H9 (cell line): ENCODE measurements around the gene PDS5A. TPM values are rescaled to one million over a fixed set of nuclear protein-coding genes. Genes with fewer than 3 reads are reported as not detected.

Experiments
- DNase-seq: peaks from one replicate; pipeline ENCODE4 v3.0.0-alpha.2; 2017
- H2AFZ ChIP-seq: one replicate; pipeline ENCODE4 v1.6.1; 2013; ENCODE audit warnings: mild to moderate bottlenecking, low read length, control low read depth, moderate library complexity
- H2AK5ac ChIP-seq: 2 replicates; pipeline ENCODE4 v1.6.1; 2013; ENCODE audit warnings: low read length, control low read depth, mixed read lengths; ENCODE audit not compliant: insufficient read length
- H2BK120ac ChIP-seq: one replicate; pipeline ENCODE4 v1.6.1; 2013; ENCODE audit warnings: low read depth, mild to moderate bottlenecking, low read length, control low read depth, inconsistent platforms; ENCODE audit not compliant: poor library complexity, severe bottlenecking
- H2BK12ac ChIP-seq: 2 replicates; pipeline ENCODE4 v1.6.1; 2013; ENCODE audit warnings: low read length, control low read depth, mixed read lengths, low read depth; ENCODE audit not compliant: insufficient read length
- H2BK15ac ChIP-seq: 2 replicates; pipeline ENCODE4 v1.6.1; 2013; ENCODE audit warnings: low read depth, low read length, control low read depth
- H2BK20ac ChIP-seq: one replicate; pipeline ENCODE4 v1.6.1; 2013; ENCODE audit warnings: low read depth, mild to moderate bottlenecking, low read length, control low read depth, inconsistent platforms; ENCODE audit not compliant: poor library complexity, severe bottlenecking
- H2BK5ac ChIP-seq: 2 replicates; pipeline ENCODE4 v1.6.1; 2013; ENCODE audit warnings: low read length, control low read depth, mixed read lengths; ENCODE audit not compliant: insufficient read length
- H3K14ac ChIP-seq: 2 replicates; pipeline ENCODE4 v1.6.1; 2013; ENCODE audit warnings: low read length, control low read depth; ENCODE audit not compliant: insufficient read depth
- H3K18ac ChIP-seq: 2 replicates; pipeline ENCODE4 v1.6.1; 2013; ENCODE audit warnings: low read depth, mild to moderate bottlenecking, mixed read lengths, low read length, control low read depth; ENCODE audit not compliant: insufficient read length
- H3K23ac ChIP-seq: 2 replicates; pipeline ENCODE4 v1.6.1; 2013; ENCODE audit warnings: low read length, control low read depth, mixed read lengths, low read depth; ENCODE audit not compliant: insufficient read length
- H3K23me2 ChIP-seq: 2 replicates; pipeline ENCODE4 v1.6.1; 2013; ENCODE audit warnings: low read depth, mild to moderate bottlenecking, mixed read lengths, low read length, control low read depth; ENCODE audit not compliant: insufficient read length, poor library complexity, severe bottlenecking
- H3K27ac ChIP-seq: 2 replicates; pipeline ENCODE4 v1.5.1; 2013; ENCODE audit warnings: low read length, control low read depth, mixed read lengths, low read depth; ENCODE audit not compliant: insufficient read length
- H3K27me3 ChIP-seq: 2 replicates; pipeline ENCODE4 v1.6.1; 2013; ENCODE audit warnings: low read length, control low read depth, inconsistent platforms; ENCODE audit not compliant: insufficient read depth
- H3K4ac ChIP-seq: 2 replicates; pipeline ENCODE4 v1.6.1; 2013; ENCODE audit warnings: low read depth, mild to moderate bottlenecking, control low read depth, inconsistent platforms, low read length, moderate library complexity
- H3K4me1 ChIP-seq: 2 replicates; pipeline ENCODE4 v1.6.1; 2013; ENCODE audit warnings: low read length, control low read depth, inconsistent platforms; ENCODE audit not compliant: insufficient read depth
- H3K4me2 ChIP-seq: 2 replicates; pipeline ENCODE4 v1.6.1; 2013; ENCODE audit warnings: low read length, control low read depth, mixed read lengths; ENCODE audit not compliant: insufficient read length, insufficient read depth
- H3K56ac ChIP-seq: 2 replicates; pipeline ENCODE4 v1.6.1; 2013; ENCODE audit warnings: low read depth, mild to moderate bottlenecking, mixed read lengths, low read length, control low read depth; ENCODE audit not compliant: insufficient read length
- H3K79me1 ChIP-seq: 2 replicates; pipeline ENCODE4 v1.6.1; 2013; ENCODE audit warnings: low read depth, mild to moderate bottlenecking, moderate library complexity, low read length, control low read depth, inconsistent platforms; ENCODE audit not compliant: insufficient read depth, poor library complexity, severe bottlenecking
- H3K79me2 ChIP-seq: 2 replicates; pipeline ENCODE4 v1.6.1; 2013; ENCODE audit warnings: low read length, control low read depth, inconsistent platforms; ENCODE audit not compliant: insufficient read depth
- H3K9ac ChIP-seq: 2 replicates; pipeline ENCODE4 v1.6.1; 2013; ENCODE audit warnings: low read length, control low read depth, mixed read lengths; ENCODE audit not compliant: insufficient read length; ENCODE audit errors: extremely low read depth
- H3K9me3 ChIP-seq: one replicate; pipeline ENCODE4 v1.6.1; 2013; ENCODE audit warnings: low read depth, low read length, inconsistent platforms; ENCODE audit not compliant: control insufficient read depth
- H3T11ph ChIP-seq: one replicate; pipeline ENCODE4 v1.6.1; 2013; ENCODE audit warnings: mild to moderate bottlenecking, low read length, control low read depth, inconsistent platforms
- H4K20me1 ChIP-seq: one replicate; pipeline ENCODE4 v1.6.1; 2013; ENCODE audit not compliant: control insufficient read depth, insufficient read length, insufficient read depth
- H4K5ac ChIP-seq: 2 replicates; pipeline ENCODE4 v1.6.1; 2013; ENCODE audit warnings: low read depth, mild to moderate bottlenecking, mixed read lengths, low read length, control low read depth; ENCODE audit not compliant: insufficient read length
- H4K8ac ChIP-seq: replicated peaks from 2 replicates; pipeline ENCODE4 v1.6.1; 2013; ENCODE audit warnings: low read length, control low read depth, mixed read lengths, low read depth; ENCODE audit not compliant: insufficient read length
- H4K91ac ChIP-seq: 2 replicates; pipeline ENCODE4 v1.6.1; 2013; ENCODE audit warnings: low read depth, mild to moderate bottlenecking, moderate library complexity, mixed read lengths, low read length, control low read depth; ENCODE audit not compliant: insufficient read length
- H3K27ac Mint-ChIP-seq, 3 experiments: 2 replicates in 2 of 3; 3 replicates in 1 of 3; pipeline ENCODE4 v1.8.0; 2020 to 2021; ENCODE audit warnings: mixed read lengths in 3 of 3, mild to moderate bottlenecking in 1 of 3, moderate library complexity in 1 of 3
- H3K27me3 Mint-ChIP-seq: 2 replicates; pipeline ENCODE4 v1.8.0; 2021; ENCODE audit warnings: low read depth, mild to moderate bottlenecking, moderate library complexity, mixed read lengths
- H3K36me3 Mint-ChIP-seq, 3 experiments: 2 replicates in 2 of 3; 3 replicates in 1 of 3; pipeline ENCODE4 v1.8.0; 2020 to 2021; ENCODE audit warnings: low read depth in 3 of 3, mixed read lengths in 3 of 3; ENCODE audit not compliant: insufficient read depth in 1 of 3
- H3K4me1 Mint-ChIP-seq, 2 experiments: 2 replicates each; pipeline ENCODE4 v1.8.0; 2020; ENCODE audit warnings: mixed read lengths in 2 of 2
- H3K4me3 Mint-ChIP-seq, 2 experiments: 2 replicates in 1 of 2; 3 replicates in 1 of 2; pipeline ENCODE4 v1.8.0; 2020 to 2021; ENCODE audit warnings: mild to moderate bottlenecking in 2 of 2, mixed read lengths in 2 of 2, moderate library complexity in 1 of 2
- H3K9me3 Mint-ChIP-seq, 2 experiments: 2 replicates in 1 of 2; 3 replicates in 1 of 2; pipeline ENCODE4 v1.8.0; 2020; ENCODE audit warnings: mild to moderate bottlenecking in 2 of 2, mixed read lengths in 2 of 2, moderate library complexity in 1 of 2
- CTCF ChIP-seq: fragments of 200-600 bp; sonication (generic); conservative IDR thresholded peaks from 3 replicates; pipeline ENCODE4 v1.8.0; 2021; ENCODE audit warnings: antibody characterized with exemption, mild to moderate bottlenecking
- WGBS: extraction: QIAGEN DNeasy Blood & Tissue Kit; methylation state at CpG from one replicate; pipeline ENCODE4 v1.1.7; 2013; ENCODE audit warnings: missing lambda C conversion rate, low lambda C conversion rate, mixed read lengths; ENCODE audit not compliant: insufficient read length; ENCODE audit errors: extremely low coverage; 5-methylcytosine and 5-hydroxymethylcytosine counted together
- total RNA-seq: library from RNA; stranded (reverse); gene quantifications from 2 replicates; pipeline ENCODE4 v1.2.1, GENCODE V29; 2021

PDS5A gene
- total RNA-seq, 1 experiment from 2014 or later: 65.4 TPM

GRCh38 chr4:39908284-39908683 lies 69.4 kb downstream of the PDS5A start:
- Histone ChIP-seq H2BK15ac (no peak overlapping the region), H3K79me2 (no peaks in the 10 kb centered on the region), H2BK20ac (no peak overlapping the region), H2BK12ac (no peak overlapping the region), H3K4me2 (no peak overlapping the region), H4K8ac (no peak overlapping the region), H3K14ac (no peak overlapping the region), H4K91ac (no peak overlapping the region), H3K23me2 (no peaks in the 10 kb centered on the region), H3K79me1 (no peaks in the 10 kb centered on the region), H2BK5ac (no peak overlapping the region), H2AK5ac (no peak overlapping the region), H2BK120ac (no peak overlapping the region), H3K4me1 (no peaks in the 10 kb centered on the region), H3K4ac (no peak overlapping the region), H3K27ac (no peak overlapping the region), H3K18ac (no peak overlapping the region), H3K56ac (no peak overlapping the region), H4K20me1 (no peaks in the 10 kb centered on the region), H2AFZ (no peak overlapping the region), H3T11ph (no peak overlapping the region), H3K27me3 (no peaks in the 10 kb centered on the region), H4K5ac (no peak overlapping the region), H3K9me3 (no peaks in the 10 kb centered on the region), H3K9ac (no peak overlapping the region), H3K23ac (no peak overlapping the region)
- Mint-ChIP-seq H3K4me1 (no peaks in the 10 kb centered on the region), H3K36me3 (peaks cover 14 to 61% (median 56%) of the 10 kb centered on the region in 3 experiments; a peak in 6 of 7 replicates), H3K9me3 (no peaks in the 10 kb centered on the region), H3K4me3 (no peak overlapping the region), H3K27me3 (no peaks in the 10 kb centered on the region), H3K27ac (no peak overlapping the region)
- TF ChIP-seq CTCF: no peak
- WGBS: no CpG with 5 or more reads among the region's 2 CpGs
- DNase-seq: no peak
